Stimulated activated CD8-positive, alpha-beta memory T cell treated with anti-CD3 and anti-CD28 coated beads, Interleukin-4, amount 100 ng/mL, for 1 hour (primary cell): ENCODE measurements around the gene RALY.

Experiments
- DNase-seq, 2 donors: peaks; one replicate each; pipeline ENCODE4 v3.0.0-alpha.2; 2020; ENCODE audit warnings: low read depth in 2 of 2, low spot score in 1 of 2

Gene RALY

GRCh38 chr20:34075647-34076046 is 81.9 kb downstream of the RALY start:
- no peak for DNase-seq

DNA sequence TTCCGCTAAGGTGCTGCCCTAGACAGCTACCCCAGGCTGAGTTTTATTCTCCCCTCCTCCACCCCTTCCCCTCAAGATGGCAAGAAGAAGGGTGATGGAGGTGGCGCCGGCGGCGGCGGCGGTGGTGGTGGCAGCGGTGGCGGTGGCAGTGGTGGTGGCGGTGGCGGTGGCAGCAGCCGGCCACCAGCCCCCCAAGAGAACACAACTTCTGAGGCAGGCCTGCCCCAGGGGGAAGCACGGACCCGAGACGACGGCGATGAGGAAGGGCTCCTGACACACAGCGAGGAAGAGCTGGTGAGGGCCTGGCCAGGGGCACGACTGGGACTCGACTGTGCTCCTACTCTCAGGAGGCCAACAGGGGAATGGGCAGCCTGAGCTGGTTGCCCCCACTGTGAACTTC is 83.2 kb downstream of the RALY start:
- no peak for DNase-seq

- no peak for DNase-seq
These were observed 84.8 kb downstream of the RALY start for GRCh38 chr20:34078540-34078939.

DNA sequence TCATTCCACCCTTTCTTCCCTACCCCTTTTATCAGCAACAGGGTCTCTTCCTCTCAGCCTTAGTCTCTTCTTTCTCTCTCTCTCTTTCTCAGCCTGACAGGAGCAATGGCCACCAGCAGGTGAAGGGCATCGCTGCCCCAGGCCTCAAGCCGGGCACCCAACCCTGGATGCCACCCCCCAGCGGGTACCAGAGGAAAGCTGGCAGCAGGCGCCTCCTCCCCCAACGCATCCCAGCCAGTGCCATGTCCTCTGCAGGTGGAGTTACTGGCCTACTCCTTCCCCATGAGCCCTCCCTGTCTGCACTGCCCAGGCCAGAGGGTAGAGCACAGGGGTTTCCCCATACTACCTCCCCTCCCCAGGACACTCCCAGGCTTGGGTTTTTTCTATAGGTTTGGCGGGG is 86.1 kb downstream of the RALY start:
- DNase-seq = no peak

GRCh38 chr20:34082232-34082887 is 88.6 kb downstream of the RALY start:
- no peak for DNase-seq

GRCh38 chr20:34083137-34083536 is 89.4 kb downstream of the RALY start:
- no peak for DNase-seq

GRCh38 chr20:34083781-34084180 is 90.1 kb downstream of the RALY start:
- no peak for DNase-seq

DNA sequence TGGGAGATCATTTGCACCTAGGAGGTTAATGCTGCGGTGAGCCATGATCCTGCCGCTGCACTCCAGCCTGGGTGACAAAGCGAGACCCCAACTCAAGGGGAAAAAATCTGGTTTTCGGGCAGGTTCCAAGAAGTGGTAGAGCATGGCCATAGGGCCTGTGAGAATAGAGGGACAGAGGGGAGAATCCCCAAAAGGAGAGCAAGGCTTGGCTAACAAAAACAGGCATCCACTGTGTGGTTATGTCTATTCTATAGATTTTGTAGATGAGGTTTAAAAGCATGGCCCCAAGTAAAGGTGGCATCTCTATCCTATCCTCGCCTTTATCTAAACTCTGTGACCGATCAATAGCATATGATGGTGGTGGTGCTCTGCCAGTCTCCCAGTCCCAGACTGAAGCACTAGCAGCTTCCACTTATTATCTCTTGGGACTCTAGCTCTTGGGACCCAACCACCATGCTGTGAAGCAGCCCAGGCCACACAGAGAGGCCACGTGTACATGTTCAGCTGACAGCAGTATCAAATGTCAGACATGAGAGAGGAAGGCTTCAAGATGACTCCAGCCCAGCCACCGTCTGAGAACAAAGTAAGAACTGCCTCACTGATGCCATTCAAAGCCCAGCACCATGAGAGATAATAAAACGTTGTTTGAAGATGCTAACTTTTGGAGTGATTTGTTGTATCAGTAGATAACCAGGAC is 90.7 kb downstream of the RALY start:
- DNase-seq = no peak

DNA sequence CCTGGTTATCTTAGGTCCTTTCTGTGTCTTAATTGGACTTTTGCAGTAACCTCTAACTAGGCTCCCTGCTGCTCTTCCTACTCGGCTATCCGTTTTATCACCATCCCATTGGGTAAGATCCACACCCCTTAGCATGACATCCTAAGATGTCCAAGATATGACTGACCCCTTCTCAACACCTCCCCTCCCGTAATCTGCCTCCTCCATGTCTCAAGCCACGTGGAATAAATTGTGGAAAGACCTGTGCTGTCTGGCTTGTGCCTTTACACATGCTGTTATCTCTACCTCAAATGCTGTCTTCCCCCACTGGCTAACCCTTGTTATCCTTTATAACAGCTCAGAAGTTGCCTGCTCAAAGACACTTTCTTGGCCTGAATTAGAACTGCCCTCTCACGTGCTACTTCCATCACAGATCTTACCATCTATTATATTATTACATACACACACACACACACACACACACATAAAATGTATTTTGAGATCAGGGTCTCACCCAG is 91.9 kb downstream of the RALY start:
- no peak for DNase-seq

- DNase-seq = no peak
These were observed 94.8 kb downstream of the RALY start for GRCh38 chr20:34088305-34089174.

DNA sequence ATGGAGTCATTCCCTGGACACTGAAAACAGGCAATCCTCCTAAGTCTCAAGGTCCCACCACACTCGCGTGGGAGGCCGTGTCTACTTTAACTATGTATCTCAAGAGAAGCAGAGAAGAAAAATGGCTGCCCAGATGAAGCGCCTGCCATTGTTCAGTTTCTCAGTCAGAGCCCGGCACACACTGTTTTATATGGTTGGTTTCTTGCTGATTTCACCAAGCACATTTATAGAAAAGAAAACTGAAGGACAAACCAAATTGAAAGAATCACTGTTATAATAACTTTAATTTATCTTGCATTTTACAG is 95.4 kb downstream of the RALY start:
- no peak for DNase-seq

- DNase-seq = no peak
These were observed 96.1 kb downstream of the RALY start for GRCh38 chr20:34089655-34090345.

- DNase-seq = no peak
These were observed 96.9 kb downstream of the RALY start for GRCh38 chr20:34090645-34091044.

GRCh38 chr20:34091637-34092200 is 98.0 kb downstream of the RALY start:
- DNase-seq = no peak

DNA sequence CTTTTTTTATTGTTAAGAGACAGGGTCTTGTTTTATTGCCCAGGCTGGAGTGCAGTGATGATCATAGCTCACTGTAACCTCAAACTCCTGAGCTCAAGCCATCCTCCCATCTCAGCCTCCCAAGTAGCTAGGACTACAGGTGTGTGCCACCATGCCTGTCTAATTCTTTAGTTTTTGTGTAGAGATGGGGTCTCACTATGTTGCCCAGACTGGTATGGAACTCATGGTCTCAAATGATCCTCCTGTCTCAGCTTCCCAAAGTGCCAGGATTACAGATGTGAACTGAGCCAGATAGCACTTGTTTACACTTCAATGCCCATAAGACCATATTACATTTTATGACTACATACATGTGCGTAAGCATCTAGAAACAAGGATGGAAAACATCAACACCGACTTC is 100.2 kb downstream of the RALY start:
- no peak for DNase-seq

GRCh38 chr20:34095825-34096224 is 102.1 kb downstream of the RALY start:
- DNase-seq = no peak

GRCh38 chr20:34096699-34097444 is 103.2 kb downstream of the RALY start:
- DNase-seq = no peak

DNA sequence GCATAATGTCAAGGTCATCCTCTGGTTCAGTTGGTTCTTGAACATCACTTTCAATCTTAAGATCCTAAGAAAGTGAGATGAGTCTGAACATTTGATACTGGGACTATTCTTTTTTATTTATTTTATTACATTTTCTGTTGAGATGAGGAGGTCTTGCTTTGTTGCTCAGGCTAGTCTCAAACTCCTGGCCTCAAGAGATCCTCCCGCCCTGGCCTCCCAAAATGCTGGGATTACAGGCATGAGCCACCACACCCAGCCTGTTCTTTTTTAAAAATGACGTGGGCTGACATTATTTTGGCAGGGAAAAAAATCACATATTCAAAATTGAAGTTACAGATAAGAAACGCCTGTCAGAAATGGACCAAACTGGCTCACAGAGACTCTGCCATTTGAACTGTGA is 104.9 kb downstream of the RALY start:
- no peak for DNase-seq

- no peak for DNase-seq
These were observed 106.0 kb downstream of the RALY start for GRCh38 chr20:34099675-34100074.

DNA sequence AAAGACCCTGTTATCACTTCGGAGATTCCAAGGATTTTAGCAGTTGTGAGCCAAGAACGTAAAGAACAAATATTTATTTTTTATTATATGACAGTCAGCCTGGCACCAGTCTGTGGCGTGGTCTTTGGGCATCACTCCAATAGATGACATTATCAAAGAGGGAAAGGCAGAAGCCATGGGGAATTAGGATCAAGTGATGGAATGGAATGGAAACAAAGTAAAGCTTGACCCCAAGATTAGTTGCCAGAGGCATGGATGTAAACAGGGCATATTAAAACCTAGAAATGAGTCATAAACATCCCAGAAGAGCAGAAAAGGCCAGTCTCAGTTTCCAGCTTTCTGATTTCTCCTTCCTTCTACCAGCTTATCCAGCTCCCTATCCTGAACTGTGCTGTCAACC is 106.9 kb downstream of the RALY start:
- DNase-seq = no peak
